ENCODE measurements around the gene SRPX. TPM values are rescaled to one million over a fixed set of nuclear protein-coding genes. Genes with fewer than 3 reads are reported as not detected.
A peak's percentile ranks its signal among the peaks of the same experiment; 100 is the strongest.

Gene SRPX
- total RNA-seq, 1 donor from 2014 or later, result 2.4 TPM

- FAIRE-seq (no peak), DNase-seq (ENCODE audit: low spot score in 2 of 2) (no peak)
Observed at GRCh38 chrX:38211891-38212635, 8.6 kb downstream of the SRPX start.

DNA sequence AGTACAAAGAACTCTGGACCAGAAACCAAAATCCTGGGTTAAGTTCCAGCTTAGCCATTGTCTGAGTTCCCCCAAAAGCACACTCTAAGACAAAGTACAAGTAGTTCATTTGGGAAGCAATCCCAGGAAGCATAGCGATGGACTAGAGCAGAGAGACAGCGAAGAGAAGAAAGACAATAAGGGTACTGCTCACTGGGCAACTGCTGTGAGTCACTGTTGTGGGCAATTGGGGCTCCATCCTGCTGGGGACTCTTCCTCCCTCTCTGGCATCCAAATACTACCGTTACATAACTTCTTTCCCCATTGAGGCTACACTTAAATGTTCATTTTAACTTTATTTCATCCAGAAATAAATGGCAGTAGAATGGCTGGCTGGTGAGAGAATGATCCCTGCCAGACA lies 14.1 kb downstream of the SRPX start:
- FAIRE-seq, result no peak
- DNase-seq (ENCODE audit: low spot score in 2 of 2), result no peak

DNA sequence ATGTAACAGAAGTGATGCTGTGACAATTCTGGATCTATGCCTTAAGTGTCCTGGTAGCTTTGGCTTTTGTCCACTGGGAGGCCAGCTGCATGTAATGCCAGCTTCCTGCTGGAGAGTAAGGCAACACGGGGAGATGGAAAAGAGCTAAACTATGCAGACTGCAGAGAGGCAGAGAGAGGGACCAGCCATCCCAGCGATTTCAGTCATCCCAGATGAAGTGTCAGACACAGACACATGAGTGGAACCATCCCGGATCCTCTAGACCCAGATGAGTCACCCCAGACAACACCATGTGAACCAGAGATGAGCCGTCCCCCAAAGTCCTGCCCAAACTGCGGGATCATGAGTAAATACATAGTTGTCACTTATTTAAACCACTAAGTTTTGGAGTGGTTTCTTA lies 14.6 kb downstream of the SRPX start:
- DNase-seq (ENCODE audit: low spot score in 2 of 2), result no peak
- FAIRE-seq, result no peak

GRCh38 chrX:38205039-38205438 lies 15.6 kb downstream of the SRPX start:
- FAIRE-seq (no peak), DNase-seq (ENCODE audit: low spot score in 2 of 2) (no peak)

GRCh38 chrX:38192007-38192810 lies 28.5 kb downstream of the SRPX start:
- FAIRE-seq (no peak), DNase-seq (ENCODE audit: low spot score in 2 of 2) (no peak)

GRCh38 chrX:38189431-38190250 lies 31.0 kb downstream of the SRPX start:
- FAIRE-seq, result no peak
- DNase-seq (ENCODE audit: low spot score in 2 of 2), result no peak

DNA sequence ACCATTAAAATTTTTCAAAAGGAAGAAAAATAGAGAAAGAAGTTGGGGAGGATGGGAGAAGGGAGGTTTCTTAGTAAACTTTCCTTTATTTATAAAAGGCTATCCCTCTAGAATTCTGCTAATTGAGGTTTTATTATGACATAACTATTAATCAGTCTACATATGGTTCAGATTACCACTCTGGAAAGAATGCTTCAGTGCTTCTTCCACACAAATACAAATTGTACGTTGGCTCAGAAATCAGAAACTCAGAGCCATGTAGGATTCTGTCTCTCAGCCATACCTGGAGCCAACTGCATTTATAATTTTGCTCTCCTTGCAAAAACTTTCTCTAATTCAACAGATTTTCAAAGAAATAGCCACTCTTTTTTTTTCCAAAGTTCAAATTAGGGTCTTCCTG lies 37.1 kb downstream of the SRPX start:
- no peak for FAIRE-seq
- no peak for DNase-seq (ENCODE audit: low spot score in 2 of 2)

GRCh38 chrX:38181357-38181756 lies 39.3 kb downstream of the SRPX start:
- DNase-seq (ENCODE audit: low spot score in 2 of 2) (no peak), FAIRE-seq (no peak)

- no peak for FAIRE-seq
- no peak for DNase-seq (ENCODE audit: low spot score in 2 of 2)
Observed at GRCh38 chrX:38178396-38178795, 42.3 kb downstream of the SRPX start.

DNA sequence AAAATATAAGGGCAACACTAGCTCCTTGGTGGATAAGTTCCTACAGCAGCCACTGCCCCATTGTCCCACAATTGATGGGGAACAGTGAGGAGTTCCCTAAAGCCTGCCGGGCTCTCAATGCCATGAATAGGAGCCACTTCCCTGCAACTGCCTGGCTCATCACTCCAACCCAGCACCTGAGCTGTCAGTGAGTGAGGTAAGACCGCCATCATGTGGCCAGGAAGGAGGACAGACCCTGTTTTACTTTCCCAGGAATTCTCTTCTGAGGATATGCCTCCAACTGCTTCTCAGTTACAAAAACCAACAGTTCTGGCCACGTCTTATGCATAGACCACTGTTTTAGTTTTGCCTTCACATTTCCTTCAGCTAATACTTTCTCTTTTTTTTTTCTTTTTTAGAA lies 45.5 kb downstream of the SRPX start:
- DNase-seq (ENCODE audit: low spot score in 2 of 2) (peak in 1 of 2 donors; percentile 4), FAIRE-seq (no peak)

DNA sequence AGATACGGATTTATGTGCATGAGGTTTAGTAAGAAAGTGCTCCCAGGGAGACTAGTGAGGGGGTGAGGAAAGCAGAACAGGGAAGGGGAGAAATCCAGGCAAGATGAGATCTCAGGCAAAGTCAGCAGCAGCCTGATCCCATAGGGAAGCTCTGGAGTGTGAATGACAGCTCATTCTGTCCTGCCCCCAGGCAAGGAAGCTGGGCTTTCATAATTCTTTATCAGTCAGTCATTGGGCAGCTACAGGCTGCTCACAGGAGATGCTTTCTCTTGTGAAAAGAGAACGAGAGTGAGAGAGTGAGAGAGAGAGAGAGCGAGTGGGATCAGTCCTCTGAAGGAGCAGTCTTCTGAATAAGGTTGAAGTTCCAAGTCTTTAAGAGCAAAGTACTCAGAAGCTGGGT lies 48.1 kb downstream of the SRPX start:
- DNase-seq (ENCODE audit: low spot score in 2 of 2) (no peak), FAIRE-seq (no peak)

GRCh38 chrX:38170556-38170955 lies 50.1 kb downstream of the SRPX start:
- no peak for FAIRE-seq
- no peak for DNase-seq (ENCODE audit: low spot score in 2 of 2)

- FAIRE-seq (peak; percentile 30), DNase-seq (ENCODE audit: low spot score in 2 of 2) (peak in 1 of 2 donors; percentile 2)
Observed at GRCh38 chrX:38166478-38167083, 54.1 kb downstream of the SRPX start.

DNA sequence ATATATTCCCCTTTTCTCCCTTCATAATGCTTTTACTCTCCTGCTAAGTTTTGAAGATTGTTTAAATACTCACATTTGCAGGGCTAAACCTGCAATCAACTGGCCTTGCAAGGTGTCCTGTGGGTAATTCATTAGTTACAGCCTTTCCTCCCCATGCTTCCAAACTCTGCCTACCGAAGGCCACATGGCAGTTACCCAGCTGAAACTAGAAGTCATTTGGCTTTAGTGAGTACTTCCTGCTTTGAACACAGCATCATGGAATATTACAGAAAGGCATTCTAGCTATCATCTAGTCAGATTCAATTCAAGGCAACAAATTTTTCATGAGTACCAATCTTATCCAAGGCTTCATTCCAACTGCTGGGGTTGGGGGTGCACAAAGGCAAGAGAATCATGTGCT lies 55.6 kb downstream of the SRPX start:
- FAIRE-seq (no peak), DNase-seq (ENCODE audit: low spot score in 2 of 2) (no peak)

DNA sequence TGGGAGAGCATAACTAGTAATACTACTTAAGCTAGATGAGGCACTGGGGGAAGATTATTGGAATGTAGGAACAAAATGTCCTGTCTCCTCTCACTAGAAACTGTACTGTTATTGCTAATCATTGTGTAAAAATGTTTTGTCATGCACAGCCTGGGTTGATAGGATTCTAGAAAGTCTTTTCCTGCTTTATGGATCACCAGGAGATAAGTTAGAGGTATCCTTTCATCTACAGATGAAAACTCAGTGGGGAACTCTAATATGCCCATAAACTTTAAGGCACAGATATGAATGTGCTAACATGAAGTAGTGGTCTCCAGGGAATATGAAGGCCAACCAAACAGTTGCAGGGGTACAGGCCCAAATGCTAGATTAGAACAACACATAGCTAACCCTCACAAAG lies 57.5 kb downstream of the SRPX start:
- DNase-seq (ENCODE audit: low spot score in 2 of 2), result no peak
- no peak for FAIRE-seq

DNA sequence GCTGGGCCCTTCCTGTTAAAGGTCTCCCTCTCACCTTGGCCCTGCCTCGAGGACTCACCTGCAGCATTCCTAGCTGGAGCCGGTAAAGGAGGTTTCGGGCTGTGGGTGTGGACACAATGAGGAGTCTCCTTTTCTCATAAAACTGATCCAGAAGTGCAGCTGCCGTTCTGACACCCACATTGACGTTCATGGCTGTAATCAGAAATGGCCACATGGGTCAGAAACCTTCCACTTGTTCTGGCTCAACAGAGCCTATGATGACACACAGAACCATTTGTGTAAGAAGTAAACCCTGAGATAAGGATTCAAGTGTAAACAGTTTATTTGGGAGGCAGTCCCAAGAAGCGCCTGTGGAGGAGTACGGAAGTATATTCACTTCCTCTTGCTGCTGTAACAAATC lies 63.8 kb downstream of the SRPX start:
- DNase-seq (ENCODE audit: low spot score in 2 of 2) (no peak), FAIRE-seq (no peak)

DNA sequence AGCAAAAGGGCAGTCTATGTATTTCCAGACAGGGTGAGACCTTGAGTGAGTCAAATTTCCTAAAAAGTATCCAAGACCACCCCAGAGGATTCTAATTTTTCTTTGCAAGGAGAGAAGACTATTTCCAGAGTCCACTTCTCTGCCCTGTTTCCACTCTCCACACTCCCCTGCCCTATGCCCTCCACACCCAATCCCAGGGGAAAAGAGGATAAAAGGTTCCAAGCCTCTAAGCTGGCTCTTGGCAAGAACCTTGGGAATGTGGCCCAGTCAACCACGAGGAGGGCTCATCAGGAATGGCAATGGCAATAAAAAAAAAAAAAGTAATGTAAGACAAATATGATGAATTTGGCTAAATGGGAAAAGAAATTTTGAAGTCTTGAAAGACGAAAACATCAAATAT lies 65.9 kb downstream of the SRPX start:
- FAIRE-seq, result no peak
- DNase-seq (ENCODE audit: low spot score in 2 of 2), result no peak

- FAIRE-seq (no peak), DNase-seq (ENCODE audit: low spot score in 2 of 2) (no peak)
Observed at GRCh38 chrX:38154340-38154739, 66.3 kb downstream of the SRPX start.

- DNase-seq (ENCODE audit: low spot score in 2 of 2), result no peak
- no peak for FAIRE-seq
Observed at GRCh38 chrX:38151441-38151840, 69.2 kb downstream of the SRPX start.

DNA sequence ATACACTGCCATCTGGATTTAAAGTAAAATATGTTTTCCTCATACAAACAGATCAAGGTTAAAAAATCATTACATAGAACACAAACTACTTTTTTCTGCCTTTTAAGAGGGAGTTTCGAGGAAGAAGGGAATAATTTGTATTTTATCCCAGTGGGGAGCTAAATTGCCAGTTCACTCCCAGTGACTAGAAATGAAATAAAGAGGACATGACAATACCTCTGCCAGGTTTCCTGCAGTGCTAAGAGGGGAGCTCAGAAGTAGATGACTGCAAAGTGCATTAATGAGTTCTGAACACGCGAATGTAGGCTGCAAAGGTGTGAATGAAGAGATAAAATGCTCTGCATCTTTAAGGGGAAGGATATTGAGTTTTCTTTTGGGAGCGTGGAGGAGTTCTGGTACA lies 69.7 kb downstream of the SRPX start:
- DNase-seq (ENCODE audit: low spot score in 2 of 2) (no peak), FAIRE-seq (no peak)

- DNase-seq (ENCODE audit: low spot score in 2 of 2) (no peak), FAIRE-seq (no peak)
Observed at GRCh38 chrX:38149016-38149415, 71.7 kb downstream of the SRPX start.
